Upper lobe of left lung (tissue), 4 donors: ENCODE measurements around the gene GPC1.

ENCODE experiments used
- EP300 ChIP-seq, 4 donors: sonication (generic); formaldehyde crosslinking; IDR thresholded peaks; one replicate each; pipeline ENCODE4 v1.5.1; 2017; ENCODE audit warnings: antibody characterized with exemption in 4 of 4, control low read depth in 2 of 4
- POLR2A ChIP-seq, 4 donors: fragments of 450-650 bp; IDR thresholded peaks; one replicate each; pipeline ENCODE4 v1.5.1; 2016 to 2017; ENCODE audit warnings: antibody characterized with exemption in 4 of 4, mild to moderate bottlenecking in 2 of 4
- POLR2AphosphoS5 ChIP-seq, 2 donors: sonication (generic); formaldehyde crosslinking; IDR thresholded peaks; one replicate each; pipeline ENCODE4 v1.5.1; 2017; ENCODE audit warnings: antibody characterized with exemption in 2 of 2
- TF ChIP-seq, protein P1 (sequence below), 6 experiments: fragments of 450-650 bp in 4 of 6; fragments of 200-600 bp in 2 of 6; sonication (generic) in 2 of 6; IDR thresholded peaks; one replicate each; pipeline ENCODE4 v1.5.1; 2016 to 2019; ENCODE audit warnings: antibody characterized with exemption in 6 of 6

DNA sequence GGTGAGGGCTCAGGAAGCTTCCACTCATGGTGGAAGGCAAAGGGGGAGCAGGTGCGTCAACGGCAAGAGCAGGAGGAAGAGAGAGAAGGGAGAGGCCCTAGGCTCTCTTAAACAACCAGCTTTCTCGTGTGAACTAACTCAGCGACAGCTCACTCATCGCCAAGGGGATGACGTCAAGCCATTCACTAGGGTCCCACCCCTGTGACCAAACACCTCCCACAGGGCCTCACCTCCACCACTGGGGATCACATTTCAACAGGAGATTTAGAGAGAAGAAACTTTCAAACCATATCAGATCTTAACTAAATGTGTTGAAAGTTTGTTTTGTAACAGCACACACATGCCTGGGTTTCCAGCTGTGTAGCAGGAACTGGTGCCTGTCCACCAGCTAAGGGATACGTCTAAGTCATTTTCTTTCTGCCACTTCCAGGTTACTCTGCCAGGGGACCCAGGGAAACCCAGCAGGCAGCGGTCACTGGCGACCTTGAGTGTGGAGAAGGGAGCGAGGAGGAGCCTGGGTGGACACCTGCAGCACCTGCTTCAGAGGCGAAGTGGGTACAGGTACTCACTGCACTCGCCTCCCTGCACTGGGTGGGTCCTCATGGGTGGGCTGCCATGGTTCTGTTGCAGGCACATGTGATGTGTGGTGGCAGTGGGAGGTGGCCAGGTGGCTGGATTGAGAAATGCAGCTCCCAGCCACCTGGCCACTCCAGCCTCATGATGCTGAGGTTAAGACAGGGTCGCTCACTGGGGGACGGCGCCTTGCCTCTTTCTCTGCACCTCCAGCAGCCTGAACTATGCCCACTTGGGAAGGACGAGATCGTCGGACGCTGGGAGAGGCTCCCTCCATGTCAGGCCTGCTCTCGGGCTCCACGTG is 8.4 kb upstream of the GPC1 start:
- TF ChIP-seq, protein P1, sequence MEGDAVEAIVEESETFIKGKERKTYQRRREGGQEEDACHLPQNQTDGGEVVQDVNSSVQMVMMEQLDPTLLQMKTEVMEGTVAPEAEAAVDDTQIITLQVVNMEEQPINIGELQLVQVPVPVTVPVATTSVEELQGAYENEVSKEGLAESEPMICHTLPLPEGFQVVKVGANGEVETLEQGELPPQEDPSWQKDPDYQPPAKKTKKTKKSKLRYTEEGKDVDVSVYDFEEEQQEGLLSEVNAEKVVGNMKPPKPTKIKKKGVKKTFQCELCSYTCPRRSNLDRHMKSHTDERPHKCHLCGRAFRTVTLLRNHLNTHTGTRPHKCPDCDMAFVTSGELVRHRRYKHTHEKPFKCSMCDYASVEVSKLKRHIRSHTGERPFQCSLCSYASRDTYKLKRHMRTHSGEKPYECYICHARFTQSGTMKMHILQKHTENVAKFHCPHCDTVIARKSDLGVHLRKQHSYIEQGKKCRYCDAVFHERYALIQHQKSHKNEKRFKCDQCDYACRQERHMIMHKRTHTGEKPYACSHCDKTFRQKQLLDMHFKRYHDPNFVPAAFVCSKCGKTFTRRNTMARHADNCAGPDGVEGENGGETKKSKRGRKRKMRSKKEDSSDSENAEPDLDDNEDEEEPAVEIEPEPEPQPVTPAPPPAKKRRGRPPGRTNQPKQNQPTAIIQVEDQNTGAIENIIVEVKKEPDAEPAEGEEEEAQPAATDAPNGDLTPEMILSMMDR (IDR thresholded peaks at IDR 0.05): peak in 1 of 6 experiments; percentile 19
- TF ChIP-seq POLR2A (IDR thresholded peaks at IDR 0.05): no peak
- no peak for TF ChIP-seq POLR2AphosphoS5 (IDR thresholded peaks at IDR 0.05)
- no peak for TF ChIP-seq EP300 (IDR thresholded peaks at IDR 0.05)
